ENCODE measurements around the gene ICAM1.

The ICAM1 gene

GRCh38 chr19:10227026-10227971 is 43.6 kb upstream of the ICAM1 start:
- no peak for TF ChIP-seq CTCF (IDR thresholded peaks at IDR 0.05; ENCODE audit: low read depth, low read length)
- DNase-seq (ENCODE audit: low read depth in 2 of 2): peak in 1 of 2 donors; percentile 63
- H3K4me3 ChIP-seq (replicated peaks in 1 of 2; ENCODE audit: low read depth in 2 of 2, low read length in 2 of 2): peak overlapping the region; percentile 18 to 22

GRCh38 chr19:10228393-10228792 is 42.5 kb upstream of the ICAM1 start:
- DNase-seq (ENCODE audit: low read depth in 2 of 2): no peak
- TF ChIP-seq CTCF (IDR thresholded peaks at IDR 0.05; ENCODE audit: low read depth, low read length): no peak
- peak overlapping the region in 1 of 2 donors; percentile 1 for H3K4me3 ChIP-seq (replicated peaks in 1 of 2; ENCODE audit: low read depth in 2 of 2, low read length in 2 of 2)

GRCh38 chr19:10228920-10229319 is 42.0 kb upstream of the ICAM1 start:
- DNase-seq (ENCODE audit: low read depth in 2 of 2): peak; percentile 61 to 77
- peak; percentile 56 for TF ChIP-seq CTCF (IDR thresholded peaks at IDR 0.05; ENCODE audit: low read depth, low read length)
- H3K4me3 ChIP-seq (replicated peaks in 1 of 2; ENCODE audit: low read depth in 2 of 2, low read length in 2 of 2): peak overlapping the region in 1 of 2 donors; percentile 1

- peak in 1 of 2 donors; percentile 79 for DNase-seq (ENCODE audit: low read depth in 2 of 2)
- TF ChIP-seq CTCF (IDR thresholded peaks at IDR 0.05; ENCODE audit: low read depth, low read length): no peak
- H3K4me3 ChIP-seq (replicated peaks in 1 of 2; ENCODE audit: low read depth in 2 of 2, low read length in 2 of 2): peak overlapping the region; percentile 91 to 94
These were observed 40.6 kb upstream of the ICAM1 start for GRCh38 chr19:10230173-10230860.

- DNase-seq (ENCODE audit: low read depth in 2 of 2): peak; percentile 78 to 91
- H3K4me3 ChIP-seq (replicated peaks in 1 of 2; ENCODE audit: low read depth in 2 of 2, low read length in 2 of 2): peak within 1 kb of the TSS; percentile 91 to 94
- TF ChIP-seq CTCF (IDR thresholded peaks at IDR 0.05; ENCODE audit: low read depth, low read length): no peak
These were observed 39.9 kb upstream of the ICAM1 start, which contains the start of gene S1PR2 for GRCh38 chr19:10230861-10231611. Gene S1PR2 (minus strand): TSS chr19:10231331. CDS start chr19:10224905, 6,426 bp downstream.

- H3K4me3 ChIP-seq (replicated peaks in 1 of 2; ENCODE audit: low read depth in 2 of 2, low read length in 2 of 2): peak overlapping the region; percentile 21 to 91
- no peak for TF ChIP-seq CTCF (IDR thresholded peaks at IDR 0.05; ENCODE audit: low read depth, low read length)
- DNase-seq (ENCODE audit: low read depth in 2 of 2): no peak
These were observed 39.2 kb upstream of the ICAM1 start for GRCh38 chr19:10231612-10232228.
